ENCODE results near the gene ACOT6.
"Not testable (repeated sequence)": the region's sequence is repeated elsewhere in the genome, so short reads cannot be mapped to it uniquely, and the experiment has no call there.

The ACOT6 gene

DNA sequence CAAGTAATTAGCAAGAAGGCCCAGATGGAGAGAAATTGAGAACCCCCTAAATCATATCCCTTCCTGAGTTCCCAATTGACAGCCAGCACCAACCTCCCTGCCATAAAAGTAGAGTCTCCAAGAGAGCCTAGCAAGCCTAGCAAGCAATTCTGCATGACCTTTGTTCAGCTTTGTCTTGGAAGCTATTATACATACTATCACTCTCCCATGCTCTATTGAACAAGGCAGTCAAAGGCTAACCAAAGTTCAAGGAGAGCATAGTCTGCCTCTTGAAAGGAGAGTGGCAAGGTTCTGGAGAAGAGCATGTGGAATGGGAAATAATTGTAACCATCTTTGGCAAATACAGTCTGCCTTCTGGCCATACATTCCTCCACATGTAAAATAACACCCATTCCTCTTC lies 12.8 kb upstream of the ACOT6 start:
- DNase-seq (ENCODE audit: low read depth) = no peak

DNA sequence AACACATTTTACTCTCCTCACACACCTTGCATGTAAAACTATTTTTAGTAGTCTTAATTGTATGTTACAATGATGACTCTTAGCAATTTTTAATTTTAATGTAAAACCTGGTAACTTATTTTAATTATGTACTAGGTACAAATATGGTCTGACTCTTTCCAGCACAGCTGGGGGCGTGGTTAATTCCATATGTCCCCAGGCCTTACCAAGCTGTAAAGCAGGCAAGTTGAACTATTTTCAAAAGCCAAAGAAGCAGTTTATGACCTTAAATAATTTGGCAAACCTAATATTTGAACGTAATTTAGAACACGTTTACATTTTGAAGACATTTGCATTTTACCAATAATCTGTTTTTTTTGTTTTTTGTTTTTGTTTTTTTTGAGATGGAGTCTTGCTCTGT lies 9.3 kb upstream of the ACOT6 start:
- no peak for DNase-seq (ENCODE audit: low read depth)

DNA sequence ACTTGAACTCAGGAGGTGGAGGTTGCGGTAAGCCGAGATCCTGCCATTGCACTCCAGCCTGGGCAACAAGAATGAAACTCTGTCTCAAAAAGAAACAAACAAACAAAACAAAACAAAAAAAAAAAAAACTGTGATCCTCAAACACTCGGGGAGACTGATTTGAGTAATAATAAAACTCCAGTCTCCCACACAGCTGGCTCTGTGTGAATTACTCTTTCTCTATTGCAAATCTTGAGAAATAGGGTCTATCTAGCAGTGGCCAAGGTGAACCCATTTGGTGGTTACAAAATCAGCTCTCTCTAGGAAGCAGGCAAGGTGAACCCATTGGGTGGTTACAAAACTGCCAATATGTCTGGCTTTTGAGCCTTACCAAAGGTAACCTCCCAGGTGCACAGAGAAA lies 6.0 kb upstream of the ACOT6 start:
- no peak for DNase-seq (ENCODE audit: low read depth)

DNA sequence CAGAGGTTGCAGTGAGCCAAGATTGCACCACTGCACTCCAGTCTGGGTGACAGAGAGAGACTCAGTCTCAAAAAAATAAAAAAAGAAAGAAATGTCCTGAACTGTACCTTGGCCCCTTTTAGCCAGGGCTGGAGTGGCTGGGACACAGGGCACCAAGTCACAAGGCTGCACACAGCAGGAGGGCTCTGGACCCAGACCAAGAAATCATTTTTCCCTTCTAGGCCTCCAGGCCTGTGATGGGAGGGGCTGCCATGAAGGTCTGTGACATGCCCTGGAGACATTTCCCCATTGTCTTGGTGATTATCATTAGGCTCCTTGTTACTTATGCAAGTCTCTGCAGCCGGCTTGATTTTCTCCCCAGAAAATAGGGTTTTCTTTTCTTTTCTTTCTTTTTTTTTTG lies 5.1 kb upstream of the ACOT6 start:
- DNase-seq (ENCODE audit: low read depth) = no peak

DNA sequence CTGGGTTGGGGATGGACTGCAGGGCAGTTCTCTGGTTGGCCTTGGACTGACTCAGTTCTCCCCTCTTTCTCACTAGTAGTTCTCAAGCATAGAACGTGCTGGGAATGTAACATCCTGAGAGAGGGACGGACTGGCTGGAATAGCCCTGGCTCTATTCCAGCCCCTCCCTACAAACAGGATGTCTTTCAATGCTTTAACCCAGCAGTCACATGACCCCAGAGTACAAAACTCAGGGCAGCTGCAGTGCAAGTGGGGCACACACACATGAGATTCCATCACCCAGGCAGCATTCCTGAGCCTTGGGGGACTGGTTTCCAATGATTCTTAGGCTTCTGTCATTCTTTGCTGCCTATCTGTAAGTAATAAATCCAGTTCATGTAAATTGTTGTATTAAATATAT lies 1.6 kb upstream of the ACOT6 start:
- no peak for DNase-seq (ENCODE audit: low read depth)

DNA sequence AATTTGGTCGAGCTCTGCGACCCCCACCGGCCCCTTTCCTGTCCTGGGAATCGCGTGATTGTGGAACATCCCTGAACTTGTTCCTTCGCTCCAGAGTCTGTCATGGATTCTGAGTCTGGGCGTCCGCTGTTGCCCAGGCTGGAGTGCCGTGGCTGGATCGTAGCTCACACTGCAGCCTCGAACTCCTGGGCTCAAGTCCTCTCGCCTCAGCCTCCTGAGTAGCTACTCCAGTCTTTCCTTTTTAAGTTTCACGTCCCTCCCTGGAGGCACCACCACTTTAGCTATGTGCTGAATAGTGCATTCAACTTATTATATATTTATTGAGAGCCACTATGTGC lies 698 bp downstream of the ACOT6 start:
- no peak for DNase-seq (ENCODE audit: low read depth)

DNA sequence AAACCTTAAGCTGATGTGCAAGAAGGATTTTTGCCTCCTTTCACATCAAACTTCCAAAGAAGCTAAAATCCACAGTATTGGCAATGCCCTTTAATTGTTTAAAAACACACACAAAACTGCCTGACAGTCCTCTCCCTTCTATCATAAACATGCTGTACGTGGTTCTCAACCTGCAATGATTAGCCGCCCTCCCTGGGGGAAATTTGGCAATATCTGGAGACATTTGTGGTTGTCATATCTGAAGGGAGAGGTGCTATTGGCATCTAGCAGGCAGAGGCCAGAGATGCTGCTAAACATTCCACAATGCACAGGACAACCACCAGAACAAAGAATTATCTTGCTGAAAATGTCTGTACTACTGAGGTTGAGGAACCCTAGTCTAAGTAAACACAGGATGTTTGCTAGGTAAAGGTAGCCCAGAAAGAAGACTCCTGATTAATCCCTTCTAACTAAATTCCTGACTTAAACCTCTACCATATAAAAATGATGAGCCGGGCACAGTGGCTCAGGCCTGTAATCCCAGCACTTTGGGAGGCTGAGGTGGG lies 1.2 kb downstream of the ACOT6 start:
- no peak for DNase-seq (ENCODE audit: low read depth)

DNA sequence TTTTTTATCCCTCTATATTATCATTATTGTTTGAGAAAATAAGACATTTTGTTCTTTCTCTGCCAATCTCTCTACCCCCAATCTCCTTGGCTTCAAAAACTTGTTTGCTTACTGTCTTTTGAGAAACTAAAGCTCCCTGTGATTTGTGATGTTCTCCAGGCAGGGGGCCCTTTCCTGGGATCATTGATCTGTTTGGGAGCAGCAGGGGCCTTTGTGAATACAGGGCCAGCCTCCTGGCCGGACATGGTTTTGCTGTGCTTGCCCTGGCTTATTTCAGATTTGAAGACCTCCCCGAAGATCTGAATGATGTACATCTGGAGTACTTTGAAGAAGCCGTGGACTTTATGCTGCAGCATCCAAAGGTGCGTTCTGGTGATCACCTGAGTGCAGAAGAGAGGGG lies 4.5 kb downstream of the ACOT6 start:
- DNase-seq (ENCODE audit: low read depth) = no peak

DNA sequence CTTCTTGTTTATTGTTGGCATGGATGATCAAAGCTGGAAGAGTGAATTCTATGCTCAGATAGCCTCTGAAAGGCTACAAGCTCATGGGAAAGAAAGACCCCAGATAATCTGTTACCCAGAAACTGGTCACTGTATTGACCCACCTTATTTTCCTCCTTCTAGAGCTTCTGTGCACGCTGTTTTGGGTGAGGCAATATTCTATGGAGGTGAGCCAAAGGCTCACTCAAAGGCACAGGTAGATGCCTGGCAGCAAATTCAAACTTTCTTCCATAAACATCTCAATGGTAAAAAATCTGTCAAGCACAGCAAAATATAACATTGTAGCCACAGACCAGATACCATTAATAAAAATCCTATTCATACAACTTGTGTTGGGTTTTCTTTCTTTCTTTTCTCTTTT lies 7.2 kb downstream of the ACOT6 start:
- no peak for DNase-seq (ENCODE audit: low read depth)

DNA sequence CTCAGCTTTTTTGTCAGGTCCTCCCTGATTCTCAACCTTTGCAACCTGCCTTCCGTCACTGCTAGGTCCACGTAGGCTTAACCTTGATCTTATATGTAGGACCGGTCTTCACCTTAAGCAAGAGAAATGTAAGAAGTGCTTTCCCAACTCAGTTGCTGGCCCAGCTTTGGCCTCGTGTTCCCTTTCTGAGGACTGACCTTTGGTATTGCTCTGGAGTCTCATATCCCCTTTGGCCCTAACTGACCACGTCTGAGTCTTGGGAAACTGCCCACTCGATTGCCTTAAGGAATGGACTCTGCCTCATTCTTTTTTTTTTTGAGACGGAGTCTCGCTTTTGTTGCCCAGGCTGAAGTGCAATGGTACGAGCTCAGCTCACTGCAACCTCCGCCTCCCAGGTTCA lies 8.0 kb downstream of the ACOT6 start:
- DNase-seq (ENCODE audit: low read depth) = no peak

DNA sequence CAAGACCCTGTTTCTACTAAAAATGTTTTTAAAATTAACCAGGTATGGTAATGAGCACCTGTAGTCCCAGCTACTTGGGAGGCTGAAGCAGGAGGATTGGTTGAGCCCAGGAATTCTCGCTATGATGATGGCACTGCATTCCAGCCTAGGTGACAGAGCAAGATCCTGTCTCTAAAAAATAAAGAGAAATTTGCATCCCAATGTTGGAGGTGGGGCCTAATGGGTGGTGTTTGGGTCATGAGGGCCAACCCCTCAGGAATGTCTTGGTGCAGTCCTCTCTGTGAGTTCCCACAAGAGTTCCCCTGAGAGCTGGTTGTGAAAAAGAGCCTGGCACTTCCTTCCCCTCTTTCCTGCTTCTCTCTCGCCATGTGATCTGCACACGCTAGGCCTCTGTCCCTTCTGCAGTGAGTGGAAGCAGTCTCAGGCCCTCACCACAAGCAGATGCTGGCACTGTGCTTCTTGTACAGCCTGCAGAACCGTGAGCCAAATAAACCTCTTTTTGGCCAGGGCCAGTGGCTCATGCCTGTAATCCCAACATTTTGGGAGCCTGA lies 11.3 kb downstream of the ACOT6 start:
- DNase-seq (ENCODE audit: low read depth) = no peak

DNA sequence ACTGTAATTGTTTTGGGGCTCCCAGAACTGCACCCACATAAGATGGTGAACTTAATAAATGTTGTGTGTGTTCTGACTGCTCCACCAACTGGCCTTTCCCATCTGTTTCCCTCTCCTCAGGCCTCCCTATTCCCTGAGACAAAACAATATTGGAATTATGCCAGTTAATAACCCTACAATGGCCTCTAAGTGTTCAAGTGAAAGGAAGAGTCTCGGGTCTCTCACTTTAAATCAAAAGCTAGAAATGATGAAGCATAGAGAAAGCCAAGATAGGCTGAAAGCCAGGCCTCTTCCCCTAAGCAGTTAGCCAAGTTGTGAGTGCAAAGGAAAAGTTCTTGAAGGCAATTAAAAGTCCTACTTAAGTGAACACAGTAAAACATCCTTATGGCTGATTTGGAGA lies 13.4 kb downstream of the ACOT6 start:
- DNase-seq (ENCODE audit: low read depth) = no peak

DNA sequence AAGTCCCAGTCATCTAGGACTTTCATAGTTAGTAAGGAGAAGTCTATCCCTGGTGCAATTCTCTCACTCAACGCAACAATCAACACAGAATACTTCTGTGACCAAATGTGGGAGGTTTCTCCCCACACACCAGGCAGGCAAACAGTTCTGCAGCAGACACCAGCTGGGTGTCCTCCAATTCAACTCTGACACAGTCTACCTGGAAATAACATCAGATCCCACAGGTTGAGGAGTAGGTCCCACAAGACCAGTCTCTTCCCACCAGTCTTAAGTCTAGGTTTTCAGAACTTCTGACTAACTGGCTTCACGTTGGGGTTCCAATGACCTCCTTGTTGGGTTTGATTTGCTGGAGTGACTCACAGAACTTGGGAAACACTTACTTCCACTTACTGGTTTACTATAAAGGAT lies 14.8 kb downstream of the ACOT6 start:
- no peak for DNase-seq (ENCODE audit: low read depth)

DNA sequence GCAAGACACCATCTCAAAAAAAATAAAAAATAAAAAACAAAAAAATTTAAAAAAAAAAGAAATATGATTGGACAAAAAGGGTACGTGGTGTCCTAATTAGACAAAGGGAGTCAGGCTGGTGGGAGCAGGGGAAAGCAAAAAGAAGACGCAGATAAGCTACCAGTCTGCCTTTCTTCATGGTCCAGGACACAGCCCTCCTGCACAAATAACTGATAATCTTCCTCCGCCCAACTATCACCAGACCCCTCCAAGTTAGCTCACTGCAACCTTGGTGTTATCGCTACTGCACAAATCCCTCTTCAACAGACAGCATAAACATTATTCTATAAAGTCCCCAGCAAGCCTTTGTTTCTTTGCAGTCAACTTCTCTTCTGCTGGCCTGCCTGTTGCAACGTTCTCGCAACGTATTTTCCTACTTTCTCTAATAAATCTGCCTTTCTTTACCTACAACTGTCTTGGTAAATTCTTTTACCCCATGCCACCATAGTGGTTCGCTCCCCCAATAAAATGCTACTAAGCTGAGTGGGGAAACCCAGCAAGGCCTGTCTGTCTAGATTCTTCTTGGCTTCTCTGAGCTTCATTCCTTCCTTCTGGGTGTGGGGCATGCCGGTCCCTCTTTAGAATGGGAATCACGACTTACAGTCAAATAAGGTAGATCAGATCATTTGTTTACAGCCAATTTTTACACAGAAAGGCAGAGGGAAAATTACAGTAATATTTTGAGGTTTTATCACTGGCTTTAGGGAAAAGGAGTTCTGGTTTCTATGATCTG lies 17.9 kb downstream of the ACOT6 start:
- no peak for DNase-seq (ENCODE audit: low read depth)

DNA sequence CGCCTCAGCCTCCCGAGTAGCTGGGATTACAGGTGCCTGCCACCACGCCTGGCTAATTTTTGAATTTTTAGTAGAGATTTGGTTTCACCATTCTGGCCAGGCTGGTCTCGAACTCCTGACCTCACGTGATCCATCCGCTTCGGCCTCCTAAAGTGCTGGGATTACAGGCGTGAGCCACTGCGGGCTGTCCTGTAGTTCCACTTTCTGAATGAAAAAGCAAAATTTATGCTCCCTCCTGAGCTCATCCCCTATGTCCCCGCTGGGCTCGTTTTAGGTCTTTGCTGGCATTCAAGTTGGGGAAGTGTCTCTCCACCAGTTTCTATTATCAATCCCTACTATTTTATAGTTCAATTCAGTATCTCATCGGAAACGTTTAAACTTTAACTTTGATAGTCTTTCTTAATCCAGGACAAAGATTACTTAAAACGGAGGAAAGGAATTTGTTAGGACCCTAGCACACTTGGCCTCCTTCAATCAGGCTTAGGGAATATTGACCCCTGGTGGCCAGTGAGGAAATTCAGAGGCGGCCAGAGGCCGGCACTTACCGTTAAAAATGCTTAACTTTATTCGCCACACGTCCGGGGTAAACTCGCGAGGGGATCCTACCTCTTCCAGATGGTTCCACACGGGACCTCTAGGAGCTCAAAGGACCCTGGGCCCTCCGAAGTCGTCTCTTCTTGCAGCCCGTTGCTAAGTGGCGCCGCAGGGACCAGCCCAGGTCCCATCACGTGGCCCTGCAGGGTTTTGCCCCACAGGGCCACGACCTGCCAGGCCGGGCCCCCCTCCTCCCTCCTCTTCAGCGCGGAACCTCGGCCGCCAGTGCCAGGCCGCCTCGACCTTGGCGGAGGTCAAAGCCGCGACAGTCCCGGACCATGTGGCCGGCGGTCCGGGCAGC lies 21.0 kb downstream of the ACOT6 start:
- no peak for DNase-seq (ENCODE audit: low read depth)

DNA sequence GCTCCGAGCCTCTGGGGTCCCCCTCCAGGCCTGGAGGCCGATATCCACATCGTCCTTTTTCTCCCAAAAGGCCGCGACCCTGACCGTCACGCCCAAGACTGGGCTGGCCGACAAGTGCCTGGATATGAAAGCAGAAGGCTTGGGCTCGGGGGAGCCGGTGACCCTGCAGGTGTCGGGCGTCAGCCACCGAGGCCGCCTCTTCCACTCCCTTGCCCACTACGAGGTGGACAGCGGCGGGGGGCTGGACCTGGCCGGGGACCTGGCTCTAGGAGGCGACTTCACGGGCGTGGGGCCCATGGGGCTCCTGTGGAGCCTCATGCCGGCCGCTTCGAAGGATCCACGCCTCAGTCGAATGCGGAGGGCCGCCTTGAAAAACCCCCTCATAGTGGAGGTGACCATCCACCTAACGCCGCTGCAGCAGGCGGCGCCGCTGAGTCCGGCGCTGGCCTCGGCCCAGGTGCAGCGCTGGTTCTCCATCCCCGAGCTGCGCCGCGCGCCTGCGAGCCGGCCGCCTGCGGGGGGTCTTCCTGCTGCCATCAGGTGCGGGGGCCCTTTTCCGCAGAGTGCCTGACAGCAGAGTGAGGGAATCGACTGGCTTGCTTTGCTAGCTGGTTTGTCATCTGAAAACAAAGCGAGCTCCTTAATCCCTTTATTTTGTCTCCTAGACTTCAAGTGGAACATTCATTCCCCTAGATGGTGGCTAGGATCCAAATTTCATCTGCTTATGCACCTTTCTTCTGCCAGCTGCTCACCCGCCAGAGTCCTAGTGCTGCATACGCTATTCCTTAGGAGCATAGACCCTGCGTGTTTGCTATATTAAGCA lies 21.9 kb downstream of the ACOT6 start:
- DNase-seq (ENCODE audit: low read depth) = no peak

DNA sequence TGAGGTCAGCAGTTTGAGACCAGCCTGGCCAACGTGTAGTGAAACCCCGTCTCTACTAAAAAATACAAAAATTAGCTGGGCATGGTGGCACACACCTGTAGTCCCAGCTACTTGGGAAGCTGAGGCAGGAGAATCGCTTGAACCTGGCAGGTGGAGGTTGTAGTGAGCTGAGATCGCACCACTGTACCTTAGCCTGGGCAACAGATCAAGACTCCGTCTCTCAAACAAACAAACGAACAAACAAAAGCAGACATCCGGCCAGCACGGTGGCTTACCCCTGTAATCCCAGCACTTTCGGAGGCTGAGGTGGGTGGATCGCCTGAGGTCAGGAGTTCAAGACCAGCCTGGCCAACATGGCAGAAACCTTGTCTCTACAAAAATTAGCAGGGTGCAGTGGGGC lies 24.0 kb downstream of the ACOT6 start:
- DNase-seq (ENCODE audit: low read depth) = not testable (repeated sequence)

DNA sequence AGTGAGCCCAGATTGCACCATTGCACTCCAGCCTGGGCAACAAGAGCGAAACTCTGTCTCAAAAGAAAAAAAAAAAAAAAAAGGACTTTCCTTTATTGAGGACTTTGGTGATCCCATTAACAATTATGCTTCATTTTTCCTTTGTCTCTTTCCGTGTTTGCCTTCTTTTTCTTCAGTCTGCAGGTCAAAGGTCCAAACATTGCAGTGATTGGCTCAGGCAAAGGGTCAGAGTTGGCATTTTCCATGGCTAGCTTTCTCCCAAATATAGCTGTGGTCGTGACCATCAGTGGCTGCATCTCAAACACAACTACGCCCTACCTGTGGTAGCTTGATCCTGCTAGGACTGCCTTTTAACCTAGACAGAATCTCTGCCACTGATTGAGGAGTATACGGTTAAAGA lies 25.5 kb downstream of the ACOT6 start:
- no peak for DNase-seq (ENCODE audit: low read depth)

DNA sequence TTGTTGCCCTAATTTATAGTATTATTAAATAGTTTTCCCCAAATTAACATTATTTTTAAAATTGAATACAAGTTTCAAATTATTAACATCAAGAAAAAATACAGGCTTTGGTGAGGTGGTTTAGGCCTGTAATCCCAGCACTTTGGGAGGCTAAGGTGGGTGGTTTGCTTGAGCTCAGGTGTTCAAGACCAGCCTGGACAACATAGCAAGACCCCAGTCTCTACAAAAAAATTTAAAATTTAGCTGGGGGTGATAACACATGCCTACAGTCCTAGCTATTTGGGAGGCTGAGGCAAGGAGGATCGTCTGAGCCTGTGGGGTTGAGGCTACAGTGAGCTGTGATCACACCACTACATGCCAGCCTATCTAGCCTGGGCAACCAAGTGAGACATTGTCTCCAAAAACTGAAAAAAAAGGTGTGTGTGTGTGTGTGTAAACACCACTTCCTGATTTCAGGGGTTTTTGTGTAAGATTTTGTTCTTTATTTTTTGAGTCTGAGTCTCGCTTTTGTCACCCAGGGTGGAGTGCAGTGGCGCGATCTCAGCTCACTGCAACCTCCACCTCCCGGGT lies 28.6 kb downstream of the ACOT6 start:
- no peak for DNase-seq (ENCODE audit: low read depth)

DNA sequence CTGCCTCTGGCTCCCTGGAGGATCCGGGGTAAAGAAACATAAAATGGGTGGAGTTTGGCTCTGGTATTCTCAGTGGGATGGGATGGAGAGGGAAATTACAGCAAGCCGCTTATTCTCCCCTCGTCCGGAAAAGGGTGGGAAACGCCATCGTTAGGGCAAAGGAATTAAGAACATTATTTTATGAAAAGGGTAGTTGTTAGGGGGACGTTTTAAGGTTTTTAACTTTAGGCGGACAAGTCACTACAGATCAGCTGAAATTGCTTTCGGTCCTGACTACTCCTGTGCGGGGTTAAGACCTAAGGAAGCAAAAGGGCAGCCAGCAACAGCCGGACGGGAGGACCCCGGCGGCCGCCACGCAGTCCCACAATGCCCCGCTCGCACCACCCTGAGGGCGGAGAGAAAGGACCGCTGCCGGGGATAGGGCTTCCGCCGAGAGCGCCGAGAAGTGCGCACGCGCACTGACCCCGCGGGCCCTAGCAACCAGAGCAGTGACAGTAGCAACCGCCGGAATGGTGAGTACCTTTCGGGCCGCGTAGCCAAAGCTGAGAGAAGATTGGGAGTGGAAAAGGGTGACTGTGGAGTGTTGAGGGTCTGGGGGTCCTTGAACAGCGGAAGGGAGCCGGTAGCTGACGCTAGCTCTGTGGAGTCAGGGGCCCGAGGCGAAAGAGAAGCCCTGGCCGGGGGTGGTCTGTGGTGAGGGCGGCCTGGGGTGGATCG lies 32.4 kb downstream of the ACOT6 start, which contains the start of gene DNAL1:
DNAL1 (plus strand) TSS at position 456 of the 717 bp plus-strand sequence; CDS start at position 510, 54 bp downstream.
- peak; percentile 59 for DNase-seq (ENCODE audit: low read depth)

DNA sequence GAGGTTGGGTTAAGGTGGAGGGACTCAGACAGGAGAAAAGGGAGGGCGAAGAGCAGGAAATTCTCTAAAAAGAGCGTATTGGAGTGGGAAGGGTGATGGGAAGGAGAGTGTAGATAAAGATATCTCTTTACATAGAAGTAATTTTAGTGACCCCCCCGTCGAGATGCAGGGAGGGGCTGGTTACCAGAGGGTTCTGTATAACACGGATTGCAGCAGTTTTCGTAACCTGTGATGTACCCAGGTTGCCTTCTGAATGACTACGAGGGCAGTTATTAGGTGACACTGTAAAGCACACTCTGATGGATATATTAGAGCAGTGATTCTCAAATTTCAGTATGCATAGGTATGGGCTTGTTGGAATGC lies 32.9 kb downstream of the ACOT6 start:
- no peak for DNase-seq (ENCODE audit: low read depth)

All from HS-5 (cell line).